Suppressor macrophage treated with lipopolysaccharide for 4 hours (primary cell): ENCODE results near the gene SNRPD1.
A peak's percentile ranks its signal among the peaks of the same experiment; 100 is the strongest.
"Not testable (repeated sequence)": the region's sequence is repeated elsewhere in the genome, so short reads cannot be mapped to it uniquely, and the experiment has no call there.

Experiments
- DNase-seq: peaks from one replicate; pipeline ENCODE4 v3.0.0-alpha.2; 2020

Gene SNRPD1

DNA sequence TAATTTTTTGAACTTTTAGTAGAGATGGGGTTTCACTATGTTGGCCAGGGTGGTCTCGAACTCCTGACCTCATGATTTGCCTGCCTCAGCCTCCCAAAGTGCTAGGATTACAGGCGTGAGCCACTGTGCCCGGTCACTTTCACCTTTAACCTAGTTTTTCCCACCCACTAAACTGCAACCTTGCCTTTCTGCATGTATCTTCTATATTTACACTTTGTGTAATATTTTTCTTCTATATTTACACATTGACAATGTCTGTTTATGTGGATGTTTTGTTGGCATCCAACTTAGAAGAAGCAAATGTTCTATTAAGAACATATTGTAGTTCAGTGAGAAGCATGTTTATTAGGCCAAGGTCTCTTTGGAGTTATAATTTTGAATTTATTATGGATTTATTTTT lies 26.7 kb downstream of the SNRPD1 start:
- no peak for DNase-seq

DNA sequence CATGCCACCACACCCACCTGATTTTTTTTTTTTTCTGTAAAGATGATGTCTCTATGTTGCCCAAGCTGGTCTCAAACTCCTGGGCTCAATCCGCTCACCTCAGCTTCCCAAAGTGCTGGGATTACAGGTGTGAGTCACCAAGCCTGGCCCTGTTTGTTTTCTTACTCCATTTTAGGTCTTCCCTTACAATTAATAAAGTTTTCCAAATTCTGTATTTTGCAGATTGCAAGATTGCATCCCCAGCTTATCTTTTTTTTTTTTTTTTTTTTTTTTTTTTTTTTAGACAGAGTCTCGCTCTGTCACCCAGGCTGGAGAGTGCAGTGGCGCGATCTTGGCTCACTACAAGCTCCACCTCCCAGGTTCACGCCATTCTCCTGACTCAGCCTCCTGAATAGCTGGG lies 28.3 kb downstream of the SNRPD1 start:
- DNase-seq: not testable (repeated sequence)

DNA sequence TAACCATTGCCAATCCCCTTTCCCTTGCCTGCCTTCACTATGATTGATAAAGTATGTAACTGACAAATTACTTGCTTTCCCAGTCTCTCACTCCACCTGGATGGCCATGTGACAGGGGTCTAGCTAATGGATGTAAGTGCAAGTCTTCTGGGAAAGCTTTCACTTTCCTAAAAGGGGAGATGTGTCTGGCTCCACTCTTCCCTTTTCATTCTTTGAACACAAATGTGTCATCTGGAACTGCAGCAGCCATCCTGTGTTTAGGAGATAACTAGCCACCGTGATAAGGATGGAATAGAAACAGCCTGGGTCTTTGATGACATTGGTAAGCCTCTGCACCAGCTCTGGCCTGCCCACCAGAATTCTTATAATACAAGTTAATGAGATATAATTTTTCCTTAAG lies 38.2 kb downstream of the SNRPD1 start:
- no peak for DNase-seq

DNA sequence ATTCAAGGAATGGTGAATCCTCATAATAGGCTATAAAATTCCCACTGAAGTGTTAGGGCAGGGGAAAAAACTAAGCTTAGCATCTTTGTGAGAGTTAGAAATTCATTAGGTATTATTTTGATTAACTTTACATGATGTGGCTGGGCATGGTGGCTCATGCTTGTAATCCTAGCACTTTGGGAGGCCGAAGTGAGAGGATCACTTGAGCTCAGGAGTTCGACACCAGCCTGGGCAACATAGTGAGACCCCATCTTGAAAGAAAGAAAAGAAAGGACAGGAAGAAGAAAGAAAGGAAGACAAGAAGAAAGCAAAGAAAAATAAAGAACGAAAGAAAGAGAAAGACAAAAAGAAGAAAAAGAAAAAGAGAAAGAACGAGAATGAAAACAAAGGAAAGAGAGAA lies 40.0 kb downstream of the SNRPD1 start:
- no peak for DNase-seq

DNA sequence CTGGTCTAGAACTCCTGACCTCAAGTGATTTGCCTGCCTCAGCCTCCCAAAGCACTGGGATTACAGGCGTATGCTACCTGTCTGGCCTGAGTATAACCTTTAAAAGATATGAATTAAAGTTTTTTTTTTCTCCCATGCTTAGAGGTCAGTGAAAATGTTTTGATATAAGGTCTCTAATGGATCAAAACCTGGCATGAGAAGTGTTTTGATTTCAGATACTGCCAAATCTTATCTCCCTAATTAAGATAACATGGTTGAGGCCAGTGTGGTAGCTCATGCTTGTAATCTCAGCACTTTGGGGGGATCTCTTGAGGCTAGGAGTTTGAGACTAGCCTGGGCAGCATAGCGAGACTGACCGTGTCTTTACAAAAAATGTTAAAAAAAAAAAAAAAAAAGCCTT lies 41.2 kb downstream of the SNRPD1 start:
- DNase-seq: no peak

DNA sequence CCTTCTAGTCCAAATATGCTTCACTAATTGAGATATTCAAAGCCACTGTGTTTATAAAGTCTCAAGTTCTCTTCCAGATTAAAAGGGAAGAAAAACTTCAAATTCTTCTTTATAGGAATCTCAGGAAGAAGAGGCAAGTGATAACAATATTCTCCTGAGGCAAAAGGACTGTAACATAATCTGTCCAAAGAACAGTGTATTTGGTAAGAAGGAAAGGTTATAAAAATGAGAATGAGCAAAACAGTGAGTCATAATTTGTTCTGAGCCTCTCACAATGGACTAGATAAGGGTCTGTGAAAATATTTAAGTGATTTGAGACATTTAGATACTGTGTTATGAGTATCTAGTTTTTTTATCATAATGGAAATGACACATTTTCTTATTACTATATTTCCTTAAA lies 44.3 kb downstream of the SNRPD1 start:
- no peak for DNase-seq

DNA sequence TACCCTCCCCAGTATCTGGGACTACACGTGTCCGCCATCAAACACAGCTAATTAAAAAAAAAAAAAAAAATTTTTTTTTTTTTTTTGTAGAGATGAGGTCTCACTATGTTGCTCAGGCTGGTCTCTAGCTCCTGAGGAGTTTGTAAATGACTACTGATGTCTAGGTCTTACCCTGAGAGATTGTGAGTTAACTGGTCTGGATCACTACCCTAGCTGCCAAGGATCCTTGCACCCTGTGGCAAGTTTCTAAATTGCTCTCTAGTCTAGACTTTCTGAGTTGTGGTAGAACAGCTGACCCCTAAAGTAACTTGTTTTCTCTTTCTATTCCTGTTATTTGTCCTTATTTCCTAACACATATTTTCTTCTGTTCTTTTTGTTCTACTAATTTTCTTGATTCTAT lies 48.0 kb downstream of the SNRPD1 start:
- DNase-seq: no peak

DNA sequence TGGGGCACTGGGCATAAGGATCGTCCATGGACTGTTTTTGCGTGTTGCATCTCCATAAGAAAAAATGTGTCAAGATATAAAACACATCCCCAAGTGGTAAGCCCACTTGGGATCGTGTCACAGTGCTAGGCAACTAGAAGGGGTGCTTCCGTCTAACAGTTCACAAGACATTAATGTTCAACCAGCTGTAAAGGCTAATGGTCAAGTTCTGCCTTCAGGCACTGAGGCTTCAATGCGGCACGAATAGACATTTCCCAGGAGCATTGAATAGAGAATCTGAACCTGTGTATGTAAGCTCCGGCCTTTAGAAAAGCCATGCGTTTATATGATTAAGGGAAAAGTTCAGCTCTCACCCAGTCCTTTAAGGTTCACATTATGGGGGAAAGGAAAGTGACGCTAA lies 50.5 kb downstream of the SNRPD1 start:
- no peak for DNase-seq

DNA sequence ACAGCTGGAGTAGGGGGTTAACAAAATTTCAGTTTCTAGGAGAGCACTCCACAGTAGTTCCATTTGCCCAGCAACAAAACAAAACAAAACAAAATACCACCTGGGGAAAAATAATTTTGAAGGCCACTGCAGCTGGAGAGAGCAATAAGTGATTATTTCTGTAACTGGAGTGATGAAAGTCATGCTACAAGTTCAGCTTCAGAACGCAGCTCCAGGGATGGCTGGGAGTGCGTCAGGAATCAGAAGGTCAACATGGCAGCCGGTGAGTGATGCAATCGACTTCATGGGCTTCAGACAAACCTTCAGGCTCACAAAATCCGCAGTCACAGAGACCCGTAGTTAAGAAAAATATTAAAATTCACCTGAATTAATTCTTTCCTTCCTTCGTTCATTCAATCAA lies 51.5 kb downstream of the SNRPD1 start:
- no peak for DNase-seq

DNA sequence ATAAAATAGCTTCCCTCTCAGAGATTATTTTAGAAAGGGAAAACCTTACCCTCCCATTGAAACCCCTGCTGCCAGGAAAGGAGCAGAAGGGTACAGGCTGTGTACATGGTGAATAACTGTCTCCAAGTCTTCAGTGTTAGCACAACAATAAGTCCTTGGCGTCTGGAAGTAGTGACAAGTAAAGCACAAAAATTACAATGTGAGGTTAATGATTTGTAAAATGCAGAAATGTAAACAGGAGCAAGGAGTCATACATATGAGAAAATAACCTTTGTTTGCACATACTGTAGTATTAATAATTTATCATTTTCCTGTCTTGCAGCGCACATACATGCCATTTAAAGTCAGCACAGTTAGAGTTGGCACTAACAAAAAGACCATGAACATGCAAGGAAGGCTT lies 52.0 kb downstream of the SNRPD1 start:
- no peak for DNase-seq

DNA sequence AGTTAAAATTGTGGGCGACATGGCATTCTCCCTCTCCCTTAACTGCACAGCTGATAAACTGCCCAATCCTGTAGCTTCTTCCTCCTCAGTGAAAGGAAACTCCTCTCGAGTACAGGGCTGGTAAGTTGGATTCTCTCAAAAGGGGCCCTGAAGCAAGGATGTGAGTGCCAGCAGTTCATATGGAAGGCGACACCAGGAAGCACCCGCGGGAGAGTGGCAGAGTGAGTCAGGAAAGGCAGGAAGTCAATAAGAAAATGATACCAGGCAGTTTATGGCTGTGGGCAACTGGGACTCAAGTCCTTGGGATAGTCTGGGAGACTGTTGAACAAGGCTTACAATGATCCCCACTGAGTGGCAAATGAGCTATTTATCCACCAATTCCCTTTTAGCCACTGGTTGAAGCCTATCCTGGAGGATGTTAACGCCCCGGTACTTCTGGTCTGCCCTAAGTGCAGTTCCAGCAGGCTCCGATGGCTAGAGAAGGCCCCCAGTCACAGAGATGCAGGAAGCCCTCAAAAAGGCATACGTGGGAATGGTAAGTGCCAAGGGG lies 57.7 kb downstream of the SNRPD1 start:
- DNase-seq: no peak

DNA sequence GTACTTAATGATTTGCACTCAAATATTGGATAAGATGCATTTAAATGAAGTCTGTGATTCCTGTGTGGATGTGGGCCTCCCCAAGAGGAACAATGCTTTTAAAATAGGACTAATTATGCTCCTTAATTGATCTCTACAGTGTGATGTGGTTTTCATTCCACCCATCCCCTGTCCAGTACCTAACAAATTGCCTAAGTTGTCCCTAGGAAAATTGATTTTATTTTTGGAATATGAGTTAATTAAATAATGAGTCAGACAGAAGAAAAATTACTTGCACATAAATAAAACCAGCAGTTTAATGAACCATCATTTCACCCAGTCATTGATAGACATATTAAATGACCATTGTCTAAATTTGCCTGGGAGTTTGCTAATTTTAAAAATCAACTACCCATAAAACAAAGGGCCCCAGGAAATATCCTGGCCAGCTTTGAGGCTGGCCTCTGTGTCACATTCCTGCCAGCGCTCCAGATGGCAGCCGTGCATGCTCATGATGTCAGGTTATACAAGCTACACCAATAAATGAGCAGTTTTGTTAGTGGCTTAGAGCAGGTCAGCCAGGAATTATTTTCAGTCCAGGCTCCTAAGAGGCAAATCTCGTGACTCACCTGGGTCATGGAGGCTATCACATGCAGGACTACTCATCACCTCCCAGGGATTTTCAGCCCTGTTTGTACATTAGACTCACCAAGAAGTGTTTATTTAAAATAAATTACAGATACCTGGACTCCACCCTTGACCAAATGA lies 60.6 kb downstream of the SNRPD1 start:
- DNase-seq: no peak

DNA sequence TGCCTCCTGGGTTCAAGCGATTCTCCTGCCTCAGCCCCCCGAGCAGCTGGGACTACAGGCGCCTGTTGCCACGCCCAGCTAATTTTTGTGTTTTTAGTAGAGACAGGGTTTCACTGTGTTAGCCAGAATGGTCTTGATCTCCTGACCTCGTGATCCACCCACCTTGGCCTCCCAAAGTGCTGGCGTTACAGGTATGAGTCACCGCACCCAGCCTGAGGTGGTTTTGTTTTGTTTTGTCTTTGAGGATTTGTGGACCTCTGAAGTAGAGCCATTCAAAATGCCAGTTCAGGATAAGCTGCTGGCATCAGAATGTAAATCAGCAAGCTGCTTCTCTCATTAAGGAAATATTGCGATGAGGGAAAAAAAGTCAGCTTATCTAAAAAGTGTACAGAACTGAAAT lies 63.2 kb downstream of the SNRPD1 start:
- not testable (repeated sequence) for DNase-seq

DNA sequence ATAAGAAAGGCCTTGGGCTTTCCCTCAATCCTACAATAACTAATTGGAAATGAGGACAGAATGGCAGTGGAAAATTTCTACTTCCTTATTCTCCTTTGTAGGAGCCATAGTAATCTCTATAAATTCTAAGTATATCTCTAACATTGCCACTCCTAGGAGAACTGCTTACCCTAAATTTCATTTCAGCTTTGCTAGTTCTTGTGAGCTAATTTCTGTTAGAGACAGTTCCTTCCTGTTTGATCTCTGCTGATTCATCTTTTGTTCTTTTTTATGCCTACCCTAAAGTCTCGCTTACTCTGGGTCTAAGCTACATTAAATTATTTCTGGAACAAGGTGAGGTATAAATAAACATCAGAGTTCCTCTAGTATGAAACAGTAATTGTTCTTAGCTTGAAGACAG lies 66.7 kb downstream of the SNRPD1 start:
- peak; percentile 29 for DNase-seq

DNA sequence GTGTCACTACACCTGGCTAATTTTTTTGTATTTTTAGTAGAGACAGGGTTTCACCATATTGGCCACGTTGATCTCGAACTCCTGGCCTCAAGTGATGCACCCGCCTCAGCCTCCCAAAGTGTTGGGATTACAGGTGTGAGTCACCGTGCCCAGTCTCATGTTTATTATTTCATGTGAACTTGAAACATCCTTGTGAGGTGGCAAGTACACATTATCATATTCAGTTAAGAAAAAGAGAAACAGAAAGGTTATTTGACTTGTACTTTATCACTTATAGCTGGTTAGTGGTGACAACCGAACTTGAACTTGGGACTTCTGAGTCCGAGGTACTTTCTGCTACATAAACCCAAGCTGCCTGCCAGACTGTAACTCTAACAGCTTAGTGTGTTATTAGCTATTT lies 68.0 kb downstream of the SNRPD1 start:
- no peak for DNase-seq

DNA sequence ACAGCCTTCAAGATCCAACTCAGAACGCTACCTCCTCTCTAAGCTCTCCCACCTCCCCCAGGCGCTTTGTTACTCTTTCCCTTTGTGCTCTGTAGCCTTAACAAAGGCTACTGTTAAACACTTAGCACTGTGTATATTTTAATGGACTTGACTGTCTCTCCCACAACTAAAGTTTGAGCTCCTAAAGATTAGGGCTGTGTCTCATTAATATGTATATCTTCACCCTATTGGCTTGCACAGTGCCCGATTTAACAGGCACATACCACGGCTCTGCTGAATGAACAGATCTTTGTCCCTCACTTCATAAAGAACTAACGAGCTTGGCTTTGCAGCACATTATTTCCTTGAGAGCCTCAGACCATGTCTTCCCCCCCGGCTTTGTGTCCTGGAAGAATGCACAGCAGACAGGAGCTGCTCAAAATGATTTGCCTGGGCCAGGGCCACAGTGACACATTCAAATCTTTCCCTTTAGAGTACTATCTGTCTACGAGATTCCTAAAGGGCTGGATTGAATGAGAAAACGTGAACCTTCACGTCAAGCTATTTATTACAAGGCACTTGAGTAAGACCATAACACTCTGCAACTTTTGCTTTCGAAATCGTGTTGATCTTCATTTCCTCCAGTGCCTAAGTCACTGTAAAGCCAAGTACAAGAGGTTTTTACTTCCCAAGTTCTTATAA lies 70.4 kb downstream of the SNRPD1 start:
- DNase-seq: peak; percentile 90
